Gastrocnemius medialis (tissue), 4 donors: ENCODE measurements around the gene ZDHHC8.

Experiments
- POLR2A ChIP-seq, 2 donors: fragments of 450-650 bp; IDR thresholded peaks; one replicate each; pipeline ENCODE4 v1.6.1; 2017; ENCODE audit warnings: antibody characterized with exemption in 2 of 2, mild to moderate bottlenecking in 2 of 2, moderate library complexity in 2 of 2
- TF ChIP-seq, protein P1 (sequence below), 5 experiments: fragments of 450-650 bp in 3 of 5; fragments of 200-600 bp in 2 of 5; sonication (generic) in 2 of 5; IDR thresholded peaks in 4 of 5; conservative IDR thresholded peaks in 1 of 5; 1 replicate in 4 of 5; 2 replicates in 1 of 5; pipeline ENCODE4 v1.5.1; 2016 to 2019; ENCODE audit warnings: antibody characterized with exemption in 5 of 5, mild to moderate bottlenecking in 3 of 5, moderate library complexity in 3 of 5

DNA sequence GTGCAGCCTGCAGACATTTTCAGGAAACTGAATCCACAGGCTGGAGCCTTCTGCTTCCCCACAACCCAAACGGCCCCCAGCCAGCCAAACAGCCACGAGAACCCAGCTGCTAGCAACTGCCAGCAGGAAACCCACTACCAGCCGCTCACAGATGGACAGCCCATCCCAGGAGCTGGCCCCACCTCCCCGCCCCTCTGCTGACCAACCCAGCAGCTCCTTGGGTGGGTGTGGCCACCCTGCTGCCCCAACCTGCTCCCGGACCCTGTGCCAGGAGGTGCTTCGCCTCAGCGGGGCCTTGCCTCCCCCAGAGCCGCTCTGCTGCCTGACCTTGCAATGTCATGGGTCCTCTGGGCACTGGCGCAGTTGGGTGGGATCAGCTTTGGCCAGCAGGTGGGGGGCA lies 27.5 kb downstream of the ZDHHC8 start:
- TF ChIP-seq, protein P1, sequence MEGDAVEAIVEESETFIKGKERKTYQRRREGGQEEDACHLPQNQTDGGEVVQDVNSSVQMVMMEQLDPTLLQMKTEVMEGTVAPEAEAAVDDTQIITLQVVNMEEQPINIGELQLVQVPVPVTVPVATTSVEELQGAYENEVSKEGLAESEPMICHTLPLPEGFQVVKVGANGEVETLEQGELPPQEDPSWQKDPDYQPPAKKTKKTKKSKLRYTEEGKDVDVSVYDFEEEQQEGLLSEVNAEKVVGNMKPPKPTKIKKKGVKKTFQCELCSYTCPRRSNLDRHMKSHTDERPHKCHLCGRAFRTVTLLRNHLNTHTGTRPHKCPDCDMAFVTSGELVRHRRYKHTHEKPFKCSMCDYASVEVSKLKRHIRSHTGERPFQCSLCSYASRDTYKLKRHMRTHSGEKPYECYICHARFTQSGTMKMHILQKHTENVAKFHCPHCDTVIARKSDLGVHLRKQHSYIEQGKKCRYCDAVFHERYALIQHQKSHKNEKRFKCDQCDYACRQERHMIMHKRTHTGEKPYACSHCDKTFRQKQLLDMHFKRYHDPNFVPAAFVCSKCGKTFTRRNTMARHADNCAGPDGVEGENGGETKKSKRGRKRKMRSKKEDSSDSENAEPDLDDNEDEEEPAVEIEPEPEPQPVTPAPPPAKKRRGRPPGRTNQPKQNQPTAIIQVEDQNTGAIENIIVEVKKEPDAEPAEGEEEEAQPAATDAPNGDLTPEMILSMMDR (IDR thresholded peaks at IDR 0.05 in 4 of 5, conservative IDR thresholded peaks at IDR 0.05 in 1 of 5), result no peak
- TF ChIP-seq POLR2A (IDR thresholded peaks at IDR 0.05), result no peak
